Mesendoderm (in vitro differentiated cells): Measurements from ENCODE around the gene IRF2.

ENCODE experiments used
- DNase-seq: peaks from one replicate; pipeline ENCODE4 v3.0.0; 2013
- H2AK5ac ChIP-seq: 2 replicates; pipeline ENCODE4 v1.6.1; 2013; ENCODE audit warnings: low read length, inconsistent platforms
- H2BK120ac ChIP-seq: 2 replicates; pipeline ENCODE4 v1.6.1; 2013; ENCODE audit warnings: low read depth, mild to moderate bottlenecking, low read length, moderate library complexity, mixed read lengths
- H2BK15ac ChIP-seq: replicated peaks from 2 replicates; pipeline ENCODE4 v1.6.1; 2013; ENCODE audit warnings: low read depth, mild to moderate bottlenecking, moderate library complexity
- H2BK5ac ChIP-seq: 2 replicates; pipeline ENCODE4 v1.6.1; 2013; ENCODE audit warnings: low read length, inconsistent platforms
- H3K18ac ChIP-seq: 2 replicates; pipeline ENCODE4 v1.6.1; 2013; ENCODE audit warnings: mild to moderate bottlenecking, low read length, mixed read lengths
- H3K23ac ChIP-seq: one replicate; pipeline ENCODE4 v1.6.1; 2013; ENCODE audit warnings: low read length
- H3K27ac ChIP-seq: 2 replicates; pipeline ENCODE4 v1.5.1; 2013; ENCODE audit warnings: low read depth, mild to moderate bottlenecking, inconsistent platforms, low read length, moderate library complexity
- H3K27me3 ChIP-seq: 2 replicates; pipeline ENCODE4 v1.6.1; 2013; ENCODE audit warnings: low read length, control low read depth, mild to moderate bottlenecking, inconsistent platforms; ENCODE audit not compliant: insufficient read depth, poor library complexity
- H3K36me3 ChIP-seq: 2 replicates; pipeline ENCODE4 v1.6.1; 2013; ENCODE audit warnings: low read length, inconsistent platforms; ENCODE audit not compliant: control insufficient read depth, insufficient read depth
- H3K4ac ChIP-seq: one replicate; pipeline ENCODE4 v1.6.1; 2013; ENCODE audit warnings: low read depth, mild to moderate bottlenecking, low read length, moderate library complexity
- H3K4me1 ChIP-seq: 2 replicates; pipeline ENCODE4 v1.6.1; 2013; ENCODE audit warnings: low read depth, low read length, inconsistent platforms; ENCODE audit not compliant: control insufficient read depth
- H3K4me2 ChIP-seq: 2 replicates; pipeline ENCODE4 v1.6.1; 2013; ENCODE audit warnings: low read length
- H3K4me3 ChIP-seq: 2 replicates; pipeline ENCODE4 v1.5.1; 2013; ENCODE audit warnings: mild to moderate bottlenecking, low read length
- H3K56ac ChIP-seq: one replicate; pipeline ENCODE4 v1.6.1; 2013; ENCODE audit warnings: low read length
- H3K79me1 ChIP-seq: 2 replicates; pipeline ENCODE4 v1.6.1; 2013; ENCODE audit warnings: low read length, inconsistent platforms
- H3K79me2 ChIP-seq: 2 replicates; pipeline ENCODE4 v1.6.1; 2013; ENCODE audit warnings: mild to moderate bottlenecking, low read length; ENCODE audit not compliant: control insufficient read depth, insufficient read depth
- H3K9ac ChIP-seq: 2 replicates; pipeline ENCODE4 v1.6.1; 2013; ENCODE audit warnings: low read length, inconsistent platforms
- H4K5ac ChIP-seq: one replicate; pipeline ENCODE4 v1.6.1; 2013; ENCODE audit warnings: low read length
- H4K8ac ChIP-seq: one replicate; pipeline ENCODE4 v1.6.1; 2013; ENCODE audit warnings: low read depth, mild to moderate bottlenecking, control low read depth, low read length, moderate library complexity
- WGBS: extraction: QIAGEN DNeasy Blood & Tissue Kit; methylation state at CpG from one replicate; pipeline ENCODE4 v1.1.7; 2013; ENCODE audit warnings: low lambda C conversion rate, missing lambda C conversion rate; ENCODE audit not compliant: insufficient coverage; ENCODE audit errors: extremely low coverage; 5-methylcytosine and 5-hydroxymethylcytosine counted together

Gene IRF2

GRCh38 chr4:184459413-184459812, 14.9 kb downstream of the IRF2 start:
- no peak overlapping the region for H4K5ac ChIP-seq
- no peak for DNase-seq
- H3K56ac ChIP-seq: no peak overlapping the region
- no peak overlapping the region for H3K27ac ChIP-seq
- no peak overlapping the region for H2AK5ac ChIP-seq
- H3K18ac ChIP-seq: no peak overlapping the region
- H2BK5ac ChIP-seq: no peak overlapping the region
- no peak overlapping the region for H2BK15ac ChIP-seq
- no CpG with 5 or more reads among the region's 3 CpGs for WGBS
- H3K79me1 ChIP-seq: peaks cover 11% of the 10 kb centered on the region
- no peak overlapping the region for H3K23ac ChIP-seq
- H3K36me3 ChIP-seq: no peaks in the 10 kb centered on the region
- H3K79me2 ChIP-seq: peaks cover 1% of the 10 kb centered on the region
- no peak overlapping the region for H3K4ac ChIP-seq
- H3K9ac ChIP-seq: no peak overlapping the region
- H3K4me1 ChIP-seq: no peaks in the 10 kb centered on the region
- H3K4me2 ChIP-seq: no peak overlapping the region
- no peak overlapping the region for H2BK120ac ChIP-seq
- H4K8ac ChIP-seq: no peak overlapping the region
- no peak overlapping the region for H3K4me3 ChIP-seq
- H3K27me3 ChIP-seq: no peaks in the 10 kb centered on the region

GRCh38 chr4:184457535-184458249, 16.7 kb downstream of the IRF2 start:
- Histone ChIP-seq H4K5ac (no peak overlapping the region), H3K79me1 (peaks cover 8% of the 10 kb centered on the region), H3K18ac (no peak overlapping the region), H3K36me3 (no peaks in the 10 kb centered on the region), H2BK120ac (no peak overlapping the region), H2BK15ac (no peak overlapping the region), H3K4ac (no peak overlapping the region), H3K4me2 (no peak overlapping the region), H3K4me3 (no peak overlapping the region), H3K23ac (no peak overlapping the region), H4K8ac (no peak overlapping the region), H3K79me2 (peaks cover 1% of the 10 kb centered on the region), H3K4me1 (peaks cover 8% of the 10 kb centered on the region), H2AK5ac (no peak overlapping the region), H2BK5ac (no peak overlapping the region), H3K9ac (no peak overlapping the region), H3K56ac (no peak overlapping the region), H3K27me3 (no peaks in the 10 kb centered on the region), H3K27ac (no peak overlapping the region)
- no peak for DNase-seq
- WGBS: no CpG with 5 or more reads among the region's 11 CpGs

GRCh38 chr4:184456337-184456736, 18.0 kb downstream of the IRF2 start:
- Histone ChIP-seq H3K4me2 (no peak overlapping the region), H3K23ac (no peak overlapping the region), H3K79me1 (peaks cover 8% of the 10 kb centered on the region), H4K5ac (no peak overlapping the region), H3K36me3 (no peaks in the 10 kb centered on the region), H2BK120ac (no peak overlapping the region), H3K79me2 (peaks cover 1% of the 10 kb centered on the region), H3K9ac (no peak overlapping the region), H3K4me3 (no peak overlapping the region), H2BK15ac (no peak overlapping the region), H2AK5ac (no peak overlapping the region), H3K27me3 (no peaks in the 10 kb centered on the region), H2BK5ac (no peak overlapping the region), H4K8ac (no peak overlapping the region), H3K18ac (no peak overlapping the region), H3K4me1 (peaks cover 8% of the 10 kb centered on the region), H3K56ac (no peak overlapping the region), H3K4ac (no peak overlapping the region), H3K27ac (no peak overlapping the region)
- WGBS: no CpG with 5 or more reads among the region's 26 CpGs
- DNase-seq: no peak

DNA sequence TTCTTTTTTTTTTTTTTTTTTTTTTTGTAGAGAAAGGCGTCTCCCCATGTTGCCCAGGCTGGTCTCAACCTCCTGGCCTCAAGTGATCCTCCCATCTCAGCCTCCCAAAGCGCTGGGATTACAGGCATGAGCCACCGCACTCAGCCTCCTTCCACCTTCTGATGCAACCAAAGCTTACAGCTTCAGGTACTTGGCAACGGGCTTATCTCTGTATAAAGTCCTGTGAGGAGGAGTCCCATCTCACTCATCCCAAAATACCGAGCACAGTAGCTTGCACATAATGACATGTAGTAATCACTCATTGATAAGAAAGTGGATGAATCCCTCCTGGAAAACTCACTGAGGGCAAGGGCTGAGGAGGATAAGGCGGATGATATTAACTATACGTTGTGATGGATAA, 19.1 kb downstream of the IRF2 start:
- no peak for DNase-seq
- Histone ChIP-seq H3K23ac (no peak overlapping the region), H3K36me3 (no peaks in the 10 kb centered on the region), H2BK120ac (no peak overlapping the region), H3K56ac (no peak overlapping the region), H3K27ac (no peak overlapping the region), H2BK15ac (no peak overlapping the region), H2AK5ac (no peak overlapping the region), H3K4me3 (no peak overlapping the region), H3K79me1 (peaks cover 6% of the 10 kb centered on the region), H3K4me1 (peaks cover 8% of the 10 kb centered on the region), H3K4ac (no peak overlapping the region), H3K4me2 (no peak overlapping the region), H3K79me2 (peaks cover 1% of the 10 kb centered on the region), H2BK5ac (no peak overlapping the region), H4K5ac (no peak overlapping the region), H3K27me3 (no peaks in the 10 kb centered on the region), H3K9ac (no peak overlapping the region), H4K8ac (no peak overlapping the region), H3K18ac (no peak overlapping the region)
- no CpG with 5 or more reads among the region's 7 CpGs for WGBS

GRCh38 chr4:184453365-184454160, 20.8 kb downstream of the IRF2 start:
- peak overlapping the region; percentile 23 for H3K9ac ChIP-seq
- no peak overlapping the region for H4K5ac ChIP-seq
- no peak overlapping the region for H3K4ac ChIP-seq
- no peaks in the 10 kb centered on the region for H3K36me3 ChIP-seq
- H2AK5ac ChIP-seq: no peak overlapping the region
- WGBS: no CpG with 5 or more reads among the region's 10 CpGs
- H3K23ac ChIP-seq: no peak overlapping the region
- no peak overlapping the region for H2BK15ac ChIP-seq
- H3K18ac ChIP-seq: peak overlapping the region; percentile 6
- H3K79me1 ChIP-seq: peaks cover 4% of the 10 kb centered on the region
- H3K56ac ChIP-seq: peak overlapping the region; percentile 49
- H3K79me2 ChIP-seq: peaks cover 1% of the 10 kb centered on the region
- H3K4me2 ChIP-seq: no peak overlapping the region
- H2BK120ac ChIP-seq: no peak overlapping the region
- H3K27ac ChIP-seq: no peak overlapping the region
- no peaks in the 10 kb centered on the region for H3K27me3 ChIP-seq
- no peak overlapping the region for H2BK5ac ChIP-seq
- no peak overlapping the region for H3K4me3 ChIP-seq
- H3K4me1 ChIP-seq: peaks cover 13% of the 10 kb centered on the region
- DNase-seq: peak; percentile 79
- H4K8ac ChIP-seq: no peak overlapping the region
